Nephron (organoid): ENCODE measurements around the gene CCDC71.

Experiments used
- H3K27ac Mint-ChIP-seq, 3 experiments: 2 replicates each; pipeline ENCODE4 v1.8.0; 2020; ENCODE audit warnings: mixed read lengths in 3 of 3, mild to moderate bottlenecking in 2 of 3, moderate library complexity in 1 of 3
- H3K27me3 Mint-ChIP-seq: 2 replicates; pipeline ENCODE4 v1.8.0; 2021; ENCODE audit warnings: low read depth, mild to moderate bottlenecking, moderate library complexity, mixed read lengths
- H3K36me3 Mint-ChIP-seq: 2 replicates; pipeline ENCODE4 v1.8.0; 2020; ENCODE audit warnings: low read depth, mixed read lengths
- H3K4me1 Mint-ChIP-seq: 2 replicates; pipeline ENCODE4 v1.8.0; 2020; ENCODE audit warnings: mixed read lengths
- H3K4me3 Mint-ChIP-seq, 3 experiments: 2 replicates each; pipeline ENCODE4 v1.8.0; 2020; ENCODE audit warnings: mild to moderate bottlenecking in 3 of 3, mixed read lengths in 3 of 3, moderate library complexity in 2 of 3
- H3K9me3 Mint-ChIP-seq: 2 replicates; pipeline ENCODE4 v1.8.0; 2020; ENCODE audit warnings: mixed read lengths
- TF ChIP-seq, protein P1 (sequence below), 3 experiments: fragments of 200-600 bp; sonication (generic); IDR thresholded peaks; one replicate each; pipeline ENCODE4 v1.5.0; 2021; ENCODE audit warnings: antibody characterized with exemption in 3 of 3; ENCODE audit not compliant: unreplicated experiment in 3 of 3

CCDC71 gene

DNA sequence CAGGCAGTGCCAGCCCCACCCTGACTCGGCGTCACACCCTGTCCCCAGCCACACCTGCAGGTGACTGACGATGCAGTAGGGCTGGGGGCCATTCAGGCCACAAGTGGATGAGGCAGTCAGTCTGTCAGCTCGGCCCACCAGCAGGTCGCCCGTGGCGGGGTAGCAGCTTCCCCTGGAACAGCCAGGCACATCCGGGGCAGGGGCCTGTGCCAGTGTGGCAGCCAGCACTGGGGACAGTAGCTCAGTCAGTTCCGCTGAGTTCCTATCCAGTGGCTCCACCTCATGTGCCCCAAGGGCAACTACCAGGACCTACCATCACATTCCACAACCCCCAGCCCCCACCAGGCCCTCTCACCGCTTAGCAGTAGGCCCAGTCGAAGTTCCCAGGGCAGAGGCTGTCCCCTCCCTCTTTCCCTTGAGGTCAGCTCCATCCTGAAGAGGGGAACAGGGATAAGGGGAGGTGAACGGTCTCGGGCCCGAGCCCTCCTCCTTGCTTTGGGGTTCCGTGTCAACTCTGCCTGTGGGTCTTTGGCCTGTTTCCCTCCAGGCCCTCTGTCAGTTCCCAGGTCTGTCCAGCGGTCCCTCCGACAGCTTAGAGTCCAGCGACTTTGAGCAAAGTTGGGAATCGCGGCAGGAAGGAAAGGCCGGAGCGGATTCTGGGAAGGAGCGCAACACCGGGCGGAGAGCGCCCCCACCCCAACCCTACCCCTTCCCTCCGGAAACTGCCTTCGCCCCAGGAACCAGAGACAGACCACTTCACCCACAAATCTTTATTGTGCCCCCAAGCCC is 33.5 kb downstream of the CCDC71 start, which contains the start of gene LAMB2:
Gene LAMB2 (minus strand): TSS at position 614 of the 789 bp plus-strand sequence. CDS start 183 bp downstream, at position 431.
- Mint-ChIP-seq H3K27me3 (no peaks in the 10 kb centered on the region), H3K4me3 (peak within 1 kb of the TSS; percentile 98 to 99 (median 98)), H3K4me1 (peaks cover 19% of the 10 kb centered on the region), H3K27ac (peak within 1 kb of the TSS; percentile 77 to 98 (median 88)), H3K9me3 (no peaks in the 10 kb centered on the region), H3K36me3 (peaks cover 19% of the 10 kb centered on the region)
- TF ChIP-seq, protein P1, sequence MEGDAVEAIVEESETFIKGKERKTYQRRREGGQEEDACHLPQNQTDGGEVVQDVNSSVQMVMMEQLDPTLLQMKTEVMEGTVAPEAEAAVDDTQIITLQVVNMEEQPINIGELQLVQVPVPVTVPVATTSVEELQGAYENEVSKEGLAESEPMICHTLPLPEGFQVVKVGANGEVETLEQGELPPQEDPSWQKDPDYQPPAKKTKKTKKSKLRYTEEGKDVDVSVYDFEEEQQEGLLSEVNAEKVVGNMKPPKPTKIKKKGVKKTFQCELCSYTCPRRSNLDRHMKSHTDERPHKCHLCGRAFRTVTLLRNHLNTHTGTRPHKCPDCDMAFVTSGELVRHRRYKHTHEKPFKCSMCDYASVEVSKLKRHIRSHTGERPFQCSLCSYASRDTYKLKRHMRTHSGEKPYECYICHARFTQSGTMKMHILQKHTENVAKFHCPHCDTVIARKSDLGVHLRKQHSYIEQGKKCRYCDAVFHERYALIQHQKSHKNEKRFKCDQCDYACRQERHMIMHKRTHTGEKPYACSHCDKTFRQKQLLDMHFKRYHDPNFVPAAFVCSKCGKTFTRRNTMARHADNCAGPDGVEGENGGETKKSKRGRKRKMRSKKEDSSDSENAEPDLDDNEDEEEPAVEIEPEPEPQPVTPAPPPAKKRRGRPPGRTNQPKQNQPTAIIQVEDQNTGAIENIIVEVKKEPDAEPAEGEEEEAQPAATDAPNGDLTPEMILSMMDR (IDR thresholded peaks at IDR 0.05; ENCODE audit: unreplicated experiment in 3 of 3) = no peak

DNA sequence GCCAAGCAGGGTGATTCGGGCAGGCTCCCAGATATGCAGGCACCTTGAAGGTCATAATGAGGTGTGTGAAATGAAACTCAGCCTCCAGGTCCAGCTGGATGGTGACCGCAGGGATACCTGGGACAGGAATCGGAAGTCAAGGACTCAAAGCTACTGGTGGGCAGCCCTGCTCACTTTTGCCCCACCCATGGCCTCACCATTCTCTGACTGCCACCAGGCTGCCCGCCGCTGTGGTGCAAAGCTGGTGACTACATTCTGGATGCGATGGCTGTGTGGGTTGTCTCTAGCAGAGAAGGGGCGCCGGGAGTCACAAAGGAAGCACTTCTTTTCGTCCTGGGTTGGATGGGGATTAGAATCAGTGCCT is 34.1 kb downstream of the CCDC71 start:
- peak overlapping the region; percentile 98 to 99 (median 98) for H3K4me3 Mint-ChIP-seq
- no peaks in the 10 kb centered on the region for H3K27me3 Mint-ChIP-seq
- peaks cover 19% of the 10 kb centered on the region for H3K4me1 Mint-ChIP-seq

DNA sequence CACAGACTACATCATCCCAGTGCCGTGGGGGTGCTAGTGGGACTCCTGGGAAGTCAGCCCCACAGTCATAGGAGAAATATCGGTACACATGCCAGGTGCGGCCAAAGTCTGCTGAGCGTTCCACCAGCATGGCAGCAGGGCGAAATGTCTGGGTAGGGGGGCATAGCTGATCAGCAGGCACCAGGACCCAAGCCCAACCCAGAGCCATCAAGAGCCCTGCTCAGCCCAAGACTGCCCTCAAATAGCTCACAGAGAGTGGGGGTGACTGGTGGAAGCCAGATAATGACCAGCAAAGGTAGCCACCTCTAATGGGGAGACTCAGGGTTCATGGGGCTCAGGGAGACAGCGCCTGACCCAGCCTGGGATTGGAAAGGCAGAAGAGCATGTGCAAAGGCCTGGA is 34.6 kb downstream of the CCDC71 start:
- Mint-ChIP-seq H3K36me3 (peaks cover 21% of the 10 kb centered on the region), H3K27me3 (no peaks in the 10 kb centered on the region), H3K4me1 (peaks cover 19% of the 10 kb centered on the region), H3K9me3 (no peaks in the 10 kb centered on the region), H3K4me3 (peak overlapping the region; percentile 98 to 99 (median 98)), H3K27ac (peak overlapping the region; percentile 77 to 98 (median 80))
- TF ChIP-seq, protein P1 (IDR thresholded peaks at IDR 0.05; ENCODE audit: unreplicated experiment in 3 of 3) = no peak

More for the DNA sequence above, 34.1 kb downstream of the CCDC71 start:
- Mint-ChIP-seq H3K27ac (peak overlapping the region; percentile 77 to 98 (median 80)), H3K36me3 (peaks cover 19% of the 10 kb centered on the region), H3K9me3 (no peaks in the 10 kb centered on the region)
- TF ChIP-seq, protein P1 (IDR thresholded peaks at IDR 0.05; ENCODE audit: unreplicated experiment in 3 of 3) = no peak

DNA sequence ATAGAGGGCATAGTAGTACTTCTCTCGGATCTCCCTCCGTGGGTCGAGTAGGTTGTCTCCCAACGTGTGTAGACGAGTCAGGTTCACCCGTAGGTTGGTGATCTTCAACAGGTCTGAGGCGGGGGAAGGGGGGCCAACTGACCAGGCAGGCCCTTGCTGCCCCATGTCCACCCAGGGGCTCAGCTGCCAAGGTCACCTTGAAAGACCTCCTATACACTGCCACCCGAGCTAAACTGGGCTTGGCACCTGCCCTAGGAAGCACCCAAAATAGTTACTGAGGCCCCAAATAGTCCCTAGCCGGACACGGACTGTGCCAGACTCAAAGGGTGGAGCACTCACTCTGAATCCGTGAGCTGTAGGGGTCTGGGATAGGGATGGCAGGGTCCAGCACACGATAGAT is 35.1 kb downstream of the CCDC71 start:
- Mint-ChIP-seq H3K27me3 (no peaks in the 10 kb centered on the region), H3K4me1 (peaks cover 19% of the 10 kb centered on the region), H3K4me3 (peak overlapping the region; percentile 98 to 99 (median 98)), H3K27ac (peak overlapping the region; percentile 13 to 77 (median 31)), H3K36me3 (peaks cover 23% of the 10 kb centered on the region), H3K9me3 (no peaks in the 10 kb centered on the region)
- TF ChIP-seq, protein P1 (IDR thresholded peaks at IDR 0.05; ENCODE audit: unreplicated experiment in 3 of 3) = no peak

DNA sequence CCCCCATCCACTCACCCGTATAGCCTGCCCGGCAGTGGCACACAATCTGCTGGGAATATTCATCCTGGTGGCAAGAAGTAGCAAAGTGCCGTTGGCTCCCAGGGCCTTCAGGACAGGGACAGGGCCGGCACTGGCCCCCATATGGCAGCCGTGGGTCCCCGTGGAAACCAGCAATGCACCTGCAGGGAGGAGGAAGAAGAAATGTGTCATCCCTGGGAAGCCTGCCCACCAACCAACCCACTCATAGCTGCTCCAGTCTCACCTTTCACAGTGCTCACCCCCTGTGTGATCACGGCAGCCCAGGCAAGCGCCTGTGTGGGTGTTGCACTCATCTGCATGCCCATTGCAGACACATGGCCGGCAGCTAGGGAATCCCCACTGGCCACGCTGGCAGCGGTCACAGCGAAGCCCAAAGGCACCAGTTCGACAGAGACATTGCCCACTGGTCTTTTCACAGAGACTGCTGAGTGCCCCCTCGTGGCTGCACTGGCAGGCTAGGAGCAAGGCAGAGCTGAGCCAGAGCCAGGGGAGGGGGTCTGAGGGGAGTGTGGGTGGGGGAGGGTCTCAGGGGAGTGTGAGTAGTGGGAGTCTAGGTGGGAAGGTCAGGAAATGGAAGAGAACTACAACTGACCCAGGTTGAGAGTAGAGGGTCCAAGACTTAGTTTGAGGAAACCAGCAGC is 41.0 kb downstream of the CCDC71 start:
- Mint-ChIP-seq H3K27me3 (no peaks in the 10 kb centered on the region), H3K9me3 (no peaks in the 10 kb centered on the region), H3K4me3 (no peak overlapping the region)

More for the DNA sequence above, 41.0 kb downstream of the CCDC71 start:
- Mint-ChIP-seq H3K27ac (no peak overlapping the region), H3K36me3 (peaks cover 35% of the 10 kb centered on the region), H3K4me1 (peaks cover 4% of the 10 kb centered on the region)
- TF ChIP-seq, protein P1 (IDR thresholded peaks at IDR 0.05; ENCODE audit: unreplicated experiment in 3 of 3) = no peak
